Measurements from ENCODE around the gene CNNM2. TPM values are rescaled to one million over a fixed set of nuclear protein-coding genes. Genes with fewer than 3 reads are reported as not detected.

CNNM2 gene
- total and polyA plus RNA-seq, 2 experiments from 2014 or later, result 1.0 to 5.7 TPM

- no peak for DNase-seq
- Histone ChIP-seq H3K4me3 (no peak overlapping the region), H3K4me2 (ENCODE audit: unreplicated experiment) (no peak overlapping the region), H3F3A (ENCODE audit: insufficient read depth) (peaks cover 21% of the 10 kb centered on the region), H3K27ac (no peak overlapping the region), H3K79me2 (ENCODE audit: insufficient read depth) (no peaks in the 10 kb centered on the region), H3K9me3 (ENCODE audit: low read depth) (no peaks in the 10 kb centered on the region), H3K9me2 (ENCODE audit: insufficient read depth) (no peaks in the 10 kb centered on the region), H3K9ac (no peak overlapping the region), H2AFZ (no peak overlapping the region), H3K27me3 (replicated peaks; ENCODE audit: insufficient read depth) (no peaks in the 10 kb centered on the region), H4K20me1 (ENCODE audit: insufficient read depth) (no peaks in the 10 kb centered on the region), H3K36me3 (ENCODE audit: low read depth) (no peaks in the 10 kb centered on the region), H3K4me1 (ENCODE audit: insufficient read depth) (peaks cover 20% of the 10 kb centered on the region)
- TF ChIP-seq EZH2phosphoT487 (IDR thresholded peaks at IDR 0.05; ENCODE audit: insufficient read depth, low read depth) (no peak), EZH2 (IDR thresholded peaks at IDR 0.05; ENCODE audit: insufficient read depth, poor library complexity, severe bottlenecking) (no peak)
- WGBS, 2 experiments (ENCODE audit: low coverage in 1 of 2, low lambda C conversion rate in 2 of 2, missing lambda C conversion rate in 2 of 2), result 75 to 80% methylated on average over 7 of the region's 7 CpGs
- in situ Hi-C loops (cut with MboI), result no loop called here
Measured at GRCh38 chr10:103042908-103043307, 124.8 kb downstream of the CNNM2 start.

GRCh38 chr10:103044942-103045489 lies 126.9 kb downstream of the CNNM2 start:
- no peaks in the 10 kb centered on the region for H3K36me3 ChIP-seq (ENCODE audit: low read depth)
- TF ChIP-seq EZH2 (IDR thresholded peaks at IDR 0.05; ENCODE audit: insufficient read depth, poor library complexity, severe bottlenecking) (no peak), EZH2phosphoT487 (IDR thresholded peaks at IDR 0.05; ENCODE audit: insufficient read depth, low read depth) (no peak)
- peak overlapping the region; percentile 67 for H3K4me2 ChIP-seq (ENCODE audit: unreplicated experiment)
- H3K4me1 ChIP-seq (ENCODE audit: insufficient read depth), result peaks cover 20% of the 10 kb centered on the region
- no peaks in the 10 kb centered on the region for H3K9me2 ChIP-seq (ENCODE audit: insufficient read depth)
- WGBS, 2 experiments (ENCODE audit: low coverage in 1 of 2, low lambda C conversion rate in 2 of 2, missing lambda C conversion rate in 2 of 2), result 22 to 26% methylated on average over 8 of the region's 8 CpGs
- H3K27me3 ChIP-seq (replicated peaks; ENCODE audit: insufficient read depth), result no peaks in the 10 kb centered on the region
- H3K27ac ChIP-seq, result peak overlapping the region; percentile 71
- H3K4me3 ChIP-seq, result peak overlapping the region; percentile 47
- peaks cover 21% of the 10 kb centered on the region for H3F3A ChIP-seq (ENCODE audit: insufficient read depth)
- DNase-seq, result peak; percentile 67
- no peaks in the 10 kb centered on the region for H4K20me1 ChIP-seq (ENCODE audit: insufficient read depth)
- H3K9me3 ChIP-seq (ENCODE audit: low read depth), result no peaks in the 10 kb centered on the region
- H3K9ac ChIP-seq, result peak overlapping the region; percentile 42
- in situ Hi-C loops (cut with MboI), result no loop called here
- H2AFZ ChIP-seq, result peak overlapping the region; percentile 64
- H3K79me2 ChIP-seq (ENCODE audit: insufficient read depth), result no peaks in the 10 kb centered on the region

GRCh38 chr10:103045961-103046360 lies 127.9 kb downstream of the CNNM2 start:
- no peak for DNase-seq
- Histone ChIP-seq H3K36me3 (ENCODE audit: low read depth) (no peaks in the 10 kb centered on the region), H3K9me2 (ENCODE audit: insufficient read depth) (no peaks in the 10 kb centered on the region), H3K27me3 (replicated peaks; ENCODE audit: insufficient read depth) (no peaks in the 10 kb centered on the region), H2AFZ (no peak overlapping the region), H3F3A (ENCODE audit: insufficient read depth) (peaks cover 21% of the 10 kb centered on the region), H3K4me1 (ENCODE audit: insufficient read depth) (peaks cover 20% of the 10 kb centered on the region), H3K4me3 (no peak overlapping the region), H3K4me2 (ENCODE audit: unreplicated experiment) (no peak overlapping the region), H4K20me1 (ENCODE audit: insufficient read depth) (no peaks in the 10 kb centered on the region), H3K9me3 (ENCODE audit: low read depth) (no peaks in the 10 kb centered on the region), H3K9ac (no peak overlapping the region), H3K27ac (peak overlapping the region; percentile 71; the same call in 1 of the 2 replicates), H3K79me2 (ENCODE audit: insufficient read depth) (no peaks in the 10 kb centered on the region)
- TF ChIP-seq EZH2 (IDR thresholded peaks at IDR 0.05; ENCODE audit: insufficient read depth, poor library complexity, severe bottlenecking), result no peak
- no peak for TF ChIP-seq EZH2phosphoT487 (IDR thresholded peaks at IDR 0.05; ENCODE audit: insufficient read depth, low read depth)
- in situ Hi-C loops (cut with MboI), result no loop called here
- WGBS, 2 experiments (ENCODE audit: low coverage in 1 of 2, low lambda C conversion rate in 2 of 2, missing lambda C conversion rate in 2 of 2), result 71 to 81% methylated on average over 3 of the region's 3 CpGs

GRCh38 chr10:103047381-103047780 lies 129.3 kb downstream of the CNNM2 start:
- Histone ChIP-seq H3K4me1 (ENCODE audit: insufficient read depth) (peaks cover 20% of the 10 kb centered on the region), H2AFZ (no peak overlapping the region), H3K4me2 (ENCODE audit: unreplicated experiment) (no peak overlapping the region), H3K27me3 (replicated peaks; ENCODE audit: insufficient read depth) (no peaks in the 10 kb centered on the region), H3K9me2 (ENCODE audit: insufficient read depth) (no peaks in the 10 kb centered on the region), H3K9ac (no peak overlapping the region), H3K9me3 (ENCODE audit: low read depth) (no peaks in the 10 kb centered on the region), H3F3A (ENCODE audit: insufficient read depth) (peaks cover 21% of the 10 kb centered on the region), H3K79me2 (ENCODE audit: insufficient read depth) (no peaks in the 10 kb centered on the region), H4K20me1 (ENCODE audit: insufficient read depth) (no peaks in the 10 kb centered on the region), H3K27ac (no peak overlapping the region), H3K36me3 (ENCODE audit: low read depth) (no peaks in the 10 kb centered on the region), H3K4me3 (no peak overlapping the region)
- no peak for DNase-seq
- in situ Hi-C loops (cut with MboI), result no loop called here
- WGBS, 2 experiments (ENCODE audit: low coverage in 1 of 2, low lambda C conversion rate in 2 of 2, missing lambda C conversion rate in 2 of 2), result 69 to 71% methylated on average over 3 of the region's 3 CpGs
- TF ChIP-seq EZH2 (IDR thresholded peaks at IDR 0.05; ENCODE audit: insufficient read depth, poor library complexity, severe bottlenecking), result no peak
- TF ChIP-seq EZH2phosphoT487 (IDR thresholded peaks at IDR 0.05; ENCODE audit: insufficient read depth, low read depth), result no peak
